EL (cell line): ENCODE results near the gene BLMH.
A peak's percentile ranks its signal among the peaks of the same experiment; 100 is the strongest.
"Not testable (repeated sequence)": the region's sequence is repeated elsewhere in the genome, so short reads cannot be mapped to it uniquely, and the experiment has no call there.

Experiments
- DNase-seq: peaks from one replicate; pipeline ENCODE4 v3.0.0-alpha.2; 2016

The BLMH gene

DNA sequence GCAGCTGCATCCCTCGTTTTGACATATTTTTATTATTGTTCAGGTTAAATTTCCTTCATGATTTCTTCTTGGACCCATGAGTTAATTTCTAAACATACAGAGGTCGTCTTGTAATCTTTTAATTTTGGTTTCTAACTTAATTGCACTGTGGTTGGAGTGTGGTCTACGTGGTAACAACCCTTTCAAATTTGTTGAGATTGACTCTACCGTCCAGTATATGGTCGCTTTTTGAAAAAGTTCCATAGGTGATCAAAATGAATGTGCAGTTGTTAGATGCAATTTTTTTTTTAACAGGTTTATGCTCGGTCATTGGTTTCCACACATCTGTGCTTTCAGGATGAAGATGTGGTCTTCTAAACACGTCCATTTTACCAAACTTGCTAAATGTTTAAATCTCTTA is 45.3 kb downstream of the BLMH start:
- DNase-seq: no peak

DNA sequence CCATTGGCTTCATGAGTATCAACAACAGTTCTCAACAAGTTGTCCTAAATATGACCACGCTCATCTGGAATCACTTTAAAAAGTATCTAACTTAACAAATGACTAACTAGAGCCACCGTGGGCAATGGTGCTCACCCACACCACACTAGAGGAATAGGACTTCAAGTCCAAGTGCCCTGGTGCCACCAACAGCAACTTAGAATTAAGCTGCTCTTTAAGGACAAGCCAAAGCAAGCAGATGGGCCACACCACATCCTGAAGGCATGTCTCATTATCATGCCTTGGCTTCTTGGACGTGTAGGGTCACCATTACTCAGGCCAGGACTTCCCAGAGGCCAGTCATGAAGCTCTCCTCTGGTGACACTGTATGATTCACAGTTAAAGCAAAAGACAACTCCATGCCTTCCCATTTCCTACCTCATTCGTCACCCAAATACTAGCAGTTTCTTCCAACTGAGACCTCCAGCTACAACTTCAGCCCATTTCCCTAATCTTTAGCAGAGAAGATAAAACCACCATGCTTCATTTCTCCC is 46.8 kb downstream of the BLMH start:
- DNase-seq: peak; percentile 91

DNA sequence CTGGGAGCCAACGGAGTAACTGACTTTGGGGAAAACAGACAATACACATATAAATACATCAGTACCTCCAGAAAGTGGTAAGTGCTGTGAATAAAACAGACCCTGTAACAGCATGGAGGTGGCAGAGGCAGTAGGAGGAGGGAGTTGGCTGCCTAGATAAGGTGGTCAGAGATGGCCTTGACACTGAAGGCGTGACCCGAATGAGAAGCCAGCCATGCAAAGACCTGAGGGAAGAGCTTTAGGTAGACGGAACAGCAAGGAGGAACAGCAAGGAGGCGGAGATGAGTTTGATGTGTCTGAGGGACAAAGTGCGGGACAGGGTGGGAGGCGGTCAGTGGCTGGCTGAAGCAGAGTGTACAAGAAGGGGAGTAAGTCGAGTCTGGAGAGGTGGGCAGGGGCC is 48.2 kb downstream of the BLMH start:
- DNase-seq: no peak

DNA sequence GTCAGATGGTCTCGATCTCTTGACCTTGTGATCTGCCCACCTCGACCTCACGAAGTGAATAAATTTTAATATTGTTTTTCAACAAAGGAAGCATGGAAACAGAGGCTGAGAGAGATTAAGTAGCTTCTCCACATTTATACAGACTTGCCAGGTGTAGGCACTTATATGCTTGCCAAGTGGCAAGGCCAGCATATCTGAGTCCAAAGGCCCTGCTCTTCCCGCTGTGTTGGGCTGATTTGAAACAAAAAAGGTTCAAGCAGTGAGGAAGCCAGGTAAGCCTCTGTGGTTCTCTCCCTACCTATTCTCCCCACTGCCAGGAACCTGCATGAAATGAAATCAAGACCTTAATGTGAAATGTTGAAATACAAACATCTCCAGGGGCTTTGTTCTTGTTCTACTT is 48.7 kb downstream of the BLMH start:
- DNase-seq: no peak

DNA sequence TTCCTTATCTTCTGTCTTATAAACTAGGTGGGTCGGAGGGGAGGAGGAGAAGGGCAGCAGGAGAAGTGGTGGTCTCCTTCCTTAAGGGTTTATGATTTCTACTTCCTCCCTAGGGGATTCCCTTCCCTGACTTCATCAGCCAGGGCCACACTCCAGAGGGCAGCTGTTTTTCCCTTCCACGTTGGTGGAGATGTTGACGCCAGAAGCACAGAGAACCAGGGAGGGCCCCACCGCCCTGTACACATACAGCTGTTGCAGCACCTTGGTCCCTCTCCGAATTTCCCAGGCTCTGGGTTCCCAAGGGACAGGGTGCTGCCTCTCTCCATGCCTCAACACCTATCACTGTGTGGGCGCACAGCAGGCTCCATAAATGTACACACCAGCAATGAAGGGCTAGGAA is 50.7 kb downstream of the BLMH start:
- no peak for DNase-seq

DNA sequence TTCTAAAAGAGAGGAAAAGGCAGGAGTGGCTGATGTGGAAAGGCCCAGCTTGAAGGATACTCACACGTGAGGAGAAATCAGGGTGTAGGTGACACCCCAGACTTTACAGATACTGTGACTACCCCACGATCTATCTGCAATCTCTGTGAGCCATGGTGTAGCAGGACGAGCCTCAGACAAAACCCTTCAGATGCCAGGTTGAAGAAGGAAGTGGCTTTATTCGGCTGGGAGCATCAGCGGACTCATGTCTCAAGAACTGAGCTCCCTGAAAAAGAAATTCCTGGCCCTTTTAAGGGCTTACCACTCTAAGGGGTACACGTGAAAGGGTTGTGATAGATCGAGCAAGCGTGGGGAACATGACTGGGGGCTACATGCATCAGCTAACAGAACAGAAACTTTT is 51.6 kb downstream of the BLMH start:
- no peak for DNase-seq

DNA sequence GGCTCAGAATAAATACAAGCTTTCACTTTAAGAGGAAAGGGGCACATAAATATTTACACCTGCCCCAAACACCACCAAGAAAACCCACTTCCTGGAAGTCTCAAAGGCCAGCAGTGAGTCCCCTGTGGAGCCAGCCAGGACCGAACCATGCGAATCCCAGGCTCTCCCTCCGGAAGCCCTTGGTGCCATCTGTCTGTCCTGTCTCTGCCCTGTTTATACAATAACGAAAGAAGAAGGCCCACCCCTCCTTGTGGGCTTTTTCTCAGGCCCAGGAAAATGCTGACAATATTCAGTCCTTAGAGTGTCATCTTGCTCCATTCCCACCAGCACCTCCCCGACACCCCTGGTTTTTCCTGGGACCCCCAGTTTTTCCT is 52.7 kb downstream of the BLMH start:
- DNase-seq: no peak

DNA sequence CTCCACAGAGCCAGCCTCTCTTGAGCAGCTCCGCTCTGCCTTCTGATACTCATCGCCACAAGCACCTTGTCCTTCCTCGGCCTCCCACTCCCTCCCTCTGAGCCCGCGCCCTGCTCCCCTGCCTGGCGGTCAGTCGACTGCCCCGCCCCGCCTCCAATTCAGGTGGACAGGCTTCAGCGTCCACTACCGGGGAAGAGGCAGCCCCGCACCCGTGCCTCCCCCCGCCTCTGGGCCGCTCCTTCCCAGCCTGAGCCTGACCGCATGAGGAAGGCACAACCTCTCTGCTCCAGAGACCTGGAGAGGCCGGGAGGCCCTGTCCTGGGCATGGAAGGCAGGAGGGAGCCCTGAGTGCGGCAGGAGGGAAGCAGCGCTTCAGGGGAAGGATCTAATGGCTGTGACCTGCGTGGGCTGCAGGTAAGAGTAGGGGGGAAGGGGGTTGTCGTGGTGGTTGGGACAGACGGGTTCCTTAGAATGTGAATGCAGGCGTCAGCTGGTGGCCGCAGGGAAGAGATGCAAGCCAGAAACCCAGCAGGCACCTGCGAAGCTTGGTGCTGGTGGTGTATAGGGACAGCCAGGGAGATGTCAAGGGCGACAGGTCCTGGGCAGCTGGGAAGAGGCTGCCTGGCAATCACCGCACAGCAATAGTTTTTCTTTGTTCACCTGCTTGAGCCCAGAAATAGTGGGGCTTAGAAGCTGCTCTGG is 53.2 kb downstream of the BLMH start:
- no peak for DNase-seq

DNA sequence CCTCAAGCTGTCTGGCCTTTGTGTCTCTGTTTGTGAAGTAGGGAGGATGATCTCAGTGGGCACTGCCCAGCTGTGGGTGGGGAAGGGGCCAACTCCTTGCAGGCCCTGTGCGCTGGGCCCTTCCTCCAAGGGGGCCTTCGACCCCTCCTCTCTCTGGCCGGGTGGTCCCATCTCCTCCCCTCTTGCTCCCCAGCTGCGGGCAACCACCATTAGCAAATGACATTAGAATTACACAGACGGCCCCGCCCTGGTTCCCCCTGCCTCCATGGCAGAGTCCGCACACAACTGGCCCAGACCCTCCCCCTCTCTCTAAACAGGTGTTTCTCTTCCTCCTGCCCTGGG is 53.8 kb downstream of the BLMH start:
- no peak for DNase-seq

DNA sequence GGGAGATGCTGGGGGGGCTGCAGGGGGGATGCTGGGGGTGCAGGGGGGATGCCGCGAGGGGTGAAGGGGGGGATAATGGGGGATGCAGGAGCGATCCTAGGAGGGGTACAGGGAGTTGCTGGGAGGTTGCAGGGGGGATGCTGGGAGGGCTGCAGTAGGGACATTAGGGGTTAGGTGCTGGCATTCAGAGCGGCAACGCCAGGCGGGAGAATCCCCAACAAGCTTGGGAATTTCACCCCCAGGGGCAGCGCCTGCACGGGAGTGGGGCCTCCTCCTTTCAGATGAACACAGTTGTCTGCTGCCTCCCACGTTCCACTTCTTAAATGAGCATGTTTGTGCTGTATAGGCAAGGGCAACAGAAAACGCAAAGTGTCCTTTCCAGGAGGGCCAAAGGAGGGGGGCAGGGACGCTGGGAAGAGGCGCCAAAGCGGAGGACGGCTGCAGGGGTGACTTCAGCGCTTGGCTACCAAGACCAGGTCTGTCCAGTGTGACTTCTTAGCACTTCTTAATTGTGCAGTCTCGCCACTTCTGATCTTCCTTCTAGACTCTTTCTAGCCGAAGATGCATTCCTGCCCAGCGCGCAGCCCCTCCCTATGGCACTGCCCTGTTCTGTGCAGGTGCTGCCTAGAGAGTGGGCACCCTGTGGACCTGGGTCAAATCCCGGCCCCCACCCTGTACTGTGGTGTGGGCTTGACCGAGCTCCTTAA is 54.3 kb downstream of the BLMH start:
- DNase-seq: no peak

DNA sequence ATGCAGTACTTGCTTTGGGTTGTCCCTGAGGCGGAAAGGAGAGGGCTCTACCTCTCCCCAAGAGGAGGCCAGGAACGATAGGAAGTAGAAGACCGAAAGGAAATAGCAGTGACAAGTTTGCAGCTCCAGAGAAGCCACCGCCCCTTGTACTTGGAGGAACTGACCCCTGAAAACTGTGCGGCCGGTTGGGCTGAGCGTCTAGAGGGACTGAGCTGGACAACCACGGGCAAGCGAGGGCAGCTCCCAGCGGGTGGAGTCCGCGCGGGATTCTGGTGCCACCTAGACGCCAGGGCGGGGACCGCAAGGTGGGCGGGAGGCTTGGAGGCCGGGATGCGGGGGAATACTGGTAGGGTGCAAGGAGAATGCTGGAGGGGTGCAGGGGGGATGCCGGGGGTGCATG is 55.0 kb downstream of the BLMH start:
- peak; percentile 56 for DNase-seq

DNA sequence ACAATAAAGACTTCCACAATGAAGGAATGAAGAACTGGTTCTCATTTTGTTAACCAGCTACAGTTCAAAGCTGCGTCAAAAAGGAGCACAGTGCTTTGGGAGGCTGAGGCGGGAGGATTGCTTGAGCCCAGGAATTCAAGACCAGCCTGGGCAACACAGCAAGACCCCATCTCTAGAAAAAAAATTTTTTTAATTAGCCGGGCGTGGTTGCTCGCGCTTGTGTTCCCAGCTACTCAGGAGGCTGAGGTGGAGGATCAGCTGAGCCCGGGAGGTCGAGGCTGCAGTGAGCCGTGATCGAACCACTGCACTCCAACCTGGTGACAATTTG is 55.5 kb downstream of the BLMH start:
- DNase-seq: no peak

DNA sequence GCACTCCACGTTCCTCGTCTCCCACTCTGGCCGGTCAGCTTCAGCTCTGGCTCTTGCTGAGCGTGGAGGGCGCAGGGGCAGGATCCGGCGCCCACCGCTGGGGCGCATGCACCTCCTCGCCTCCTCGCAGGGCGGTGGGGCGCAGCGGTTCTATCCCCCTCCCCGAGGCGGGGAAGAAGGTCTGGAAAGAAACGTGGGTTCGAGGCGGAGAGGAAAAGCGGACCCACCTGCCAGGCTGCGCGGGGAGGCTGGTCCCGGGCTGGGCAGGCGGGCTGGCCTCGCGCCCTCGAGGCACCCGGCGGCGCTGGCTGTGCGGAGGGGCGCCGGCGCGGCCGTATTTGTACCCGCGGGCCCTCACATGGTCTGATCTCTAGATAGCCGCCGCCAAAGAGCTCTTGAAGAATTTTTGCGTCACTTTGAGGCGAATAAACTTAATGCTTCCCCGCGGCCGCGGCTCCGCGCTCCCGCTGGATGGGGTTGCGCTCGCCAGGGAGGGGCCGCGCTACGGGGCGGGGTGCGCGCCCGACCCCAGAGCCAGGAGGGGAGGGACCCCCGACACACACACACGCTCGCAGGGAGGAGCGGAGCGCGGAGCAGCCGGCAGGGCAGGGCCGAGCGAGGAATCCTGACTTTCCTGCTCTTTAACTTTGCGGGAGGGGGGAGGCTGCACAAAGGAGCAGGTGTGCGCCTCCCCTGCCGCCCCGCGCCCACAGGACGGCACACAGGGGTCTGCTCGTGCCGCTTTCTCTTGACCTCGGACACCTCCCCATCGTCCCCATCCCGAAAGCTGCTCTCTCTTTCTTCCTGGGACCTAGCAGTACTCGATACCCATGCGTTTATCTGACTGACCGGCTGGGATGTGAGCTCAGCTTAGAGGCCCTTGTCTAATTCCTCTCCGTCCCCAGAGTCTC is 56.1 kb downstream of the BLMH start, which contains the start of gene SLC6A4:
SLC6A4 (minus strand) TSS at position 312 of the 911 bp plus-strand sequence. CDS start 13,739 bp downstream, outside the sequence.
- peak; percentile 26 for DNase-seq

DNA sequence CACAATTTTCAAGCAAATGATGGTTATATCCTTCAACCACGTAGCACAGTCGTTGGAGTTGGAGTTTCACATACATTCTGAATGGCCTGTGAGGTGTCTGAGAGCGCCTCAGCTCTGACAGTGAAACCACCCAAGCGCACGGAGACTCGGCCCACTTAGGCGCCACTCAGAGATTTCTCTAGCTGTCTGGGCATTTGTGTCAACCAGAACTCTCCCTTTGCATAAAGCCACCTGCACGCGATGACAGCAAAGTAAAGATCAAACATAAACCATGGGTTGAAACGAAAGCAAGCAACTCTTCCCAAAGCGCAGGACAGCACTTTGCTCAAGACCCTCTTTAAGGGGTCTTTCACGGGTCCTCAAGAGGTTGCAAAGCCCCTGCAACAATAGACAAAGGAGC is 56.8 kb downstream of the BLMH start:
- no peak for DNase-seq

DNA sequence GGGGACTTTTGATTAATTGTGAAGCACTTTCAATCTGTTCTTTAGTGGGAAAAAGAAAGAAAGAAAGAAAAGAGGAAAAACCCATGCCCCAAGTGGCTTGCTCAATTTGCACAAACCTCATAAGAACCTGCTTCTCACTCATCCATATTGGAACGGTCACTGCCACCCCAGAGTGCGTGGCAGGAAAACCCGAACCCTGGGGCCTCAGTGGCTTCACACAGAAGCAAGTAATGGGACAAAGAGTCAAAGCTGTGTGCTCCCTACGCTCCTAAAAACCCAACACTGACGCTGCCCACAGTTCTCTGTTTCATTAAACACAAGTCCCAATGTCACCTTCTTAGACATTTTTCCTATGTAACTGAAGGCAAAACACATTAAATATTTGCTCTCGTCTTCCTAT is 57.4 kb downstream of the BLMH start:
- DNase-seq: no peak

DNA sequence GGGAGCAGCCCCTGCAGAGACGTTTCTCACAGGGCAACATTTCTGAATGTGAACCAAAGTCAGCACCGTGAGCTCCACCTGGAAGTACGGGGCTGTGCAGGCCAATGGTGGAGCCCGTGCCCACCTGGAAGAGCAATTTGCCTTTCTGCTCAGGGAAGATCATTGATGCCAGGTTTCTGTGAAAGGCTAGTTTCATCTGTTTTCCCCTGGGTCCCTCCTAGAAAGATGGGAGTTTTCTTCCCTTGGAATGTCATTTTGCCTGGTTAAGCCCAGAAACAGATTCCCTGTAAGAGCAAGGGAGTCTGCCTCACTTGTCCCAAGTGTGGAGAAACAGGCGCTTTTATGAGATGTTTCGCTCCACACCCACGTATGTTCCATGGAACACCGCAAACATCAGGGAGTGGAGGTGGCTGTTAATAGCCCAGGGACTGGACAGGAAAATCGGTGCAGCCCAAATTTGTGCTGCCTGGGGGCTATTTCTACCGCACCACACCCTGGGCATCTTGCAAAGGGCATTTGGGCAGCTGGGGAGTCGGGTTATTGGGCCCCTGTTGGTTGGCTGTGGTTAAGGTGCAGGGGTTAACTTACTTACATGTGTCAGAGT is 58.8 kb downstream of the BLMH start:
- no peak for DNase-seq

DNA sequence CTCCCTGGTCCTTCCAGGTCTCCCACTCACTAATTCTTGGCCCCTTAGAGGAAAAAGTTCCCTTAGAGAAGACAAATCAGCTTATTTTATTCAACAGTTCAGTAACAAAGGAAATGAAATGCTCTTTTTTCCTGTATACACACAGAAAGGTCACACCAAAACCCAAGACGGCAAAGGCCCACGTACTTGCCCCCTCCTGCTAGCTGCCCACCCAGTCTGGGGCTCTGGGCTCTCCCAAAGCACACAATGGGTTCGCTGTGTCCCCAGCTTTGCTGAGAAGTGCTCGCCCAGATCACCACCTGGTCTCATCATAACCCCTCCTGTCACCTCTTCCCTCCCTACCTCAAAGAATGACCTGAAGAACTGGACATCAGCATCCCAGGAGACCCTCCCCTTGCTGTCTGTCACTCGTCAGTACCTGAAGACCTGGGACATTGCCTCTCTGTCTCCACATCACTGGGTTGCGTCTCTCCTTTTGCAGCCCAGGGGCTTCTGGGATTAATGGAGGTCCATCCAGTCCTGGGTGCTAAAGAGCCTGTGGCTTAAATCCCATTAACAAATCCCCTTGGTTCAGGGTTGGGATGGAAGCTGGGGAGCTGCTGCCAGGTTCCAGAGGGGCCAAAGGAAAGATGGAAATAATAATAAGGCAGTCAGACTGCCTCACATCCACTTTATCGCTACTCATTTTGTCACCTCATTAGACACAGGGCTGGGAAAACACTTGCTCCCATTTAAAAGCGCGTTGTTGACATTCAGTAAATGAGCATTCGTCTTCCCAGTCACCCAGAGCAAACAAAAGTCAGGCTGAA is 59.5 kb downstream of the BLMH start:
- no peak for DNase-seq

DNA sequence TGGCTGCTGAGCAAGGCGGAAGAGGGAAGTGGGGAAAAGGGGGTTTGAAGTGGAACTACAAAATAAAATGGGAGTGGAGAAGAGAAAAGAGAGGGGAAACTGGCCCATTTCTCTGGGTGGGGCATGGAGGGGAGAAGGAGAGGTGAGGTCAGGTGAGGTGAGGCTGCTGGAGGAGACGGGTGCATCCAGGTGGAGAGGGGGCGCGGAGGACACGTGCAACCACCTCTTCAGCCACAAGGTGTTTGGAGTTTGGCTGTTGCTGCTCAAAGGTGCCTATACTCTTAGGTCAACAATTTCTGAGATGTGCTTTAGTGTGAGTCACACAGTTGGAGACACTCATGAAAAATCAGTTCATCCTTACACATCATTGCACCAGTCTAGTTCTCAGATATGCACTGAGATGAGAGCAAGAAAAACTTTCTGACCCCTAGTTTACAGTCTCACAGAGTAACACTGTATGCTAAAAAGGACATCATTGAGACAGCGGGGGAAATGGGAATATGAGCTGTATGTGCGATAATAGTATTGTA is 61.1 kb downstream of the BLMH start:
- no peak for DNase-seq

DNA sequence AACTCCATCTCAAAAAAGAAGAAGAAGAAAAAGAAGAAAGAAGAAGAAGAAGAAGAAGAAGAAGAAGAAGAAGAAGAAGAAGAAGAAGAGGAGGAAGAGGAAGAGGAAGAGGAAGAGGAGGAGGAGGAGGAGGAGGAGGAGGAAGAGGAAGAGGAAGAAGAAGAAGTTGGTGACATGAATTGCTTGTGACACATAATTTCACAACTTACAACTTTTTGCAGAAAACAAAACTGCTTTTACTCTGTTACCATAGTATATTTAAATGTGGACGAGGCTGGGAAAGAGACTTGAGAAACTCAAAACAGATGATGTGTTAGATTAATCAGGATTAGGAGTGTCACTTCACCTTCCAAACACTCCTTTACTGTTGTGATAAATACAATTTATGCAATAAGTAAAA is 61.7 kb downstream of the BLMH start:
- DNase-seq: not testable (repeated sequence)

DNA sequence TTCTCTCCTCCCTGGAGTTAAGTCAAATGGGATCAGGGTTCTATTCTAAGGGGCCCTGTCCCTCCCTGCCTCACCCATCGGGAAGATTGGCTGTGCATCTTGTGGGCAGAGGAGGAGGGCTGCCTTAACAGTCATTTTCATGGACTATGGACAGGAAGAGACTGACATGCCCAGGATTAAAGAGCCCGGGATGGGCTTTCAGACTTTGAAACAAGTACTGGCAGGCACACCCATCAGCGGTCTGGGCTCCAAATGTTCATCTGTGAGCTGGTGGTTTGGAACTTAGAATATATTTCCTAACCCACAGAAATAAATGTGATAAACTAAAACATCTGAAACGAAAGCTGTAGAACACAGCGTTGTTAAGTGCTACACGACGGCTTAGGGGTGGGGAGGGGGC is 62.7 kb downstream of the BLMH start:
- DNase-seq: no peak

DNA sequence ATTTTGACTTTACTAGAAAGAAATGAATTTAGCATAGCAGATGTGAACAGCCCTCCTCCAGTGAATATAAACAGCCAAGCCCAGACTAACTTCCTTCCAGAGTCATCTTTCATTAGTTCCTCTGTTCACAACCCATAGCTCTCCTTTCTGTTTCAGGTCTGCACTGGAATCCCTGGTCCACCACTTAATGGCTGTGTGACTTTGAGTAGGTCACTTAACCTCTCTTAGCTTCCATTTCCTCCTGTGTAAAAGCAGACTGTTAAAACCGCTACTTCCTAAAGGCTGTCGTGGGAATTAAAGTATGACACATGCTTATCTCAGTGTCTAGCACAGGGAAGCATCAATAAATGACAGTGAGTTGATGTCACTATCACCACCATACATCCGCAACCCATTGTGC is 63.7 kb downstream of the BLMH start:
- no peak for DNase-seq

DNA sequence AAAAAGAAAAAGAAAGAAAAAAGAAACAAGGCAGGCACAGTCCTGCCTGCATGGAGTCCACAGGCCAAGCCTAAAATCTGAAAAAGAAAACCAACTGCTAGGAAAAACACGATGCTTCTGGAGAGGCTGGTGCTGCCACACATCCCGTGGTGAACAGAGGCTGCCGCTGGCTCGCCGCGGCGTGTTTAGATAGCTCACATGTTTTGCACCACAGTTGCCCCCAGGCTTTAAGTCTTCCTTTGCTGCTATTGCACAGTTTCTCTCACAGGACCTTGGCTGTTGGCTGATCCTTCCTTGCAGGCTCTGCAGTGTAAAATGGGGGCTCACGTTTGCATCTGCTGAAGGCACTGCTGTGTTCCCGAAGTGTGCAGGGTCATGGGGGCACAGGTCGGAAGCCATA is 64.9 kb downstream of the BLMH start:
- peak; percentile 50 for DNase-seq
